Cerebellar nuclear complex (tissue), 1 donor: Measurements from ENCODE around the gene GOLGA8J.
"Not testable (repeated sequence)": the region's sequence is repeated elsewhere in the genome, so short reads cannot be mapped to it uniquely, and the experiment has no call there.

Experiments
- DNase-seq, 2 experiments: peaks; one replicate each; lab custom pipeline; 2025; lab: John Stamatoyannopoulos, UW

Gene GOLGA8J

GRCh38 chr15:30073915-30074314 lies 8.8 kb upstream of the GOLGA8J start:
- no peak for DNase-seq

- DNase-seq = not testable (repeated sequence)
Observed at GRCh38 chr15:30080816-30081215, 1.9 kb upstream of the GOLGA8J start.

GRCh38 chr15:30097827-30098226 lies 15.1 kb downstream of the GOLGA8J start:
- not testable (repeated sequence) for DNase-seq

- DNase-seq = not testable (repeated sequence)
Observed at GRCh38 chr15:30102890-30103289, 20.1 kb downstream of the GOLGA8J start.

GRCh38 chr15:30103941-30104507 lies 21.3 kb downstream of the GOLGA8J start:
- DNase-seq = not testable (repeated sequence)

GRCh38 chr15:30110591-30110990 lies 27.8 kb downstream of the GOLGA8J start:
- DNase-seq = not testable (repeated sequence)

- not testable (repeated sequence) for DNase-seq
Observed at GRCh38 chr15:30130066-30130465, 47.3 kb downstream of the GOLGA8J start.

GRCh38 chr15:30134751-30135150 lies 52.0 kb downstream of the GOLGA8J start, which contains the start of gene GOLGA8T:
TSS of gene GOLGA8T (plus strand) at chr15:30135051. CDS start at chr15:30135149, 98 bp downstream.
- not testable (repeated sequence) for DNase-seq
